IMR-90 (cell line): Measurements from ENCODE around the gene AANAT. TPM values are rescaled to one million over a fixed set of nuclear protein-coding genes. Genes with fewer than 3 reads are reported as not detected.

Source experiments
- ATAC-seq: fragments of 200-7000 bp; cut with Tn5 transposase; 2 replicates; pipeline ENCODE4 v1.9.1; 2020; ENCODE audit warnings: low read depth, mild to moderate bottlenecking, moderate library complexity
- BruUV-seq: library from RNA; stranded (reverse); fragments of 400-500 nt; replicated peaks from 2 replicates; lab custom pipeline; 2021; lab: Mats Ljungman, UMichigan
- CTCF ChIA-PET: fragments of 300-600 bp; formaldehyde crosslinking; extraction: SDS; loops from one replicate; lab custom pipeline; 2021; ENCODE audit warnings: antibody characterized with exemption; lab: Yijun Ruan, JAX
- POLR2A ChIA-PET: fragments of 300-600 bp; sonication (Branson Sonifier 250); formaldehyde crosslinking; loops from one replicate; lab custom pipeline; 2022; ENCODE audit warnings: antibody characterized with exemption; ENCODE audit not compliant: unreplicated experiment; lab: Charles Lee
- DNase-seq: peaks from one replicate; pipeline ENCODE4 v3.0.0; 2013
- H2AFZ ChIP-seq: replicated peaks from 2 replicates; pipeline ENCODE3; 2013; ENCODE audit warnings: low read length, mild to moderate bottlenecking; ENCODE audit not compliant: poor library complexity
- H2AK5ac ChIP-seq: 2 replicates; pipeline ENCODE4 v1.6.1; 2013; ENCODE audit warnings: low read depth, low read length, inconsistent platforms
- H2AK9ac ChIP-seq: replicated peaks from 2 replicates; pipeline ENCODE3; 2013; ENCODE audit warnings: mild to moderate bottlenecking, low read depth, low read length, moderate library complexity; ENCODE audit not compliant: poor library complexity
- H2BK120ac ChIP-seq: 2 replicates; pipeline ENCODE4 v1.6.1; 2013; ENCODE audit warnings: low read depth, low read length, inconsistent platforms
- H2BK15ac ChIP-seq: 3 replicates; pipeline ENCODE4 v1.6.1; 2013; ENCODE audit warnings: low read depth, low read length, inconsistent platforms
- H2BK20ac ChIP-seq: 2 replicates; pipeline ENCODE4 v1.6.1; 2013; ENCODE audit warnings: low read depth, mild to moderate bottlenecking, inconsistent platforms, low read length, moderate library complexity
- H2BK5ac ChIP-seq: 2 replicates; pipeline ENCODE4 v1.6.1; 2013; ENCODE audit warnings: mild to moderate bottlenecking, low read depth, low read length, inconsistent platforms; ENCODE audit not compliant: poor library complexity, severe bottlenecking
- H3K14ac ChIP-seq: replicated peaks from 2 replicates; pipeline ENCODE4 v1.6.1; 2013; ENCODE audit warnings: low read depth, low read length, inconsistent platforms
- H3K18ac ChIP-seq: 2 replicates; pipeline ENCODE4 v1.6.1; 2013; ENCODE audit warnings: low read depth, low read length, control low read depth
- H3K23ac ChIP-seq: 2 replicates; pipeline ENCODE4 v1.6.1; 2013; ENCODE audit warnings: low read depth, low read length, inconsistent platforms
- H3K27ac ChIP-seq: 2 replicates; pipeline ENCODE4 v1.5.1; 2013; ENCODE audit warnings: mild to moderate bottlenecking, control low read depth, low read length; ENCODE audit not compliant: insufficient read depth
- H3K27me3 ChIP-seq: 2 replicates; pipeline ENCODE4 v1.6.1; 2013; ENCODE audit warnings: low read length; ENCODE audit not compliant: control insufficient read depth, insufficient read depth
- H3K36me3 ChIP-seq: 2 replicates; pipeline ENCODE4 v1.6.1; 2013; ENCODE audit warnings: low read length, mixed read lengths; ENCODE audit not compliant: control insufficient read depth, insufficient read depth
- H3K4ac ChIP-seq: 2 replicates; pipeline ENCODE4 v1.6.1; 2013; ENCODE audit warnings: low read depth, low read length, inconsistent platforms
- H3K4me1 ChIP-seq: 2 replicates; pipeline ENCODE4 v1.6.1; 2013; ENCODE audit warnings: low read length, mixed read lengths; ENCODE audit not compliant: control insufficient read depth, insufficient read depth
- H3K4me2 ChIP-seq: 2 replicates; pipeline ENCODE4 v1.6.1; 2013; ENCODE audit warnings: low read depth, mild to moderate bottlenecking, control low read depth, low read length, moderate library complexity
- H3K4me3 ChIP-seq: 2 replicates; pipeline ENCODE4 v1.5.1; 2013; ENCODE audit warnings: low read depth, mild to moderate bottlenecking, control low read depth, low read length, moderate library complexity; ENCODE audit not compliant: insufficient read depth
- H3K56ac ChIP-seq: 2 replicates; pipeline ENCODE4 v1.6.1; 2013; ENCODE audit warnings: low read length, inconsistent platforms; ENCODE audit not compliant: insufficient read depth; ENCODE audit errors: extremely low read depth
- H3K79me1 ChIP-seq, 2 experiments: 2 replicates each; pipeline ENCODE4 v1.6.1; 2013; ENCODE audit warnings: low read length in 2 of 2, inconsistent platforms in 1 of 2, low read depth in 1 of 2
- H3K9ac ChIP-seq: 2 replicates; pipeline ENCODE4 v1.6.1; 2013; ENCODE audit warnings: low read depth, low read length, control low read depth
- H3K9me1 ChIP-seq: 2 replicates; pipeline ENCODE4 v1.6.1; 2013; ENCODE audit warnings: low read length, inconsistent platforms; ENCODE audit not compliant: insufficient read depth
- H3K9me3 ChIP-seq: 2 replicates; pipeline ENCODE4 v1.6.1; 2013; ENCODE audit warnings: low read length; ENCODE audit not compliant: control insufficient read depth, insufficient read depth
- H4K20me1 ChIP-seq: 2 replicates; pipeline ENCODE4 v1.6.1; 2013; ENCODE audit warnings: low read length, inconsistent platforms; ENCODE audit not compliant: insufficient read depth
- H4K5ac ChIP-seq: 2 replicates; pipeline ENCODE4 v1.6.1; 2013; ENCODE audit warnings: mild to moderate bottlenecking, low read depth, low read length, control low read depth
- H4K8ac ChIP-seq, 2 experiments: 2 replicates each; pipeline ENCODE4 v1.6.1; 2013; ENCODE audit warnings: low read depth in 2 of 2, low read length in 2 of 2, control low read depth in 1 of 2, inconsistent platforms in 1 of 2
- H4K91ac ChIP-seq: 2 replicates; pipeline ENCODE4 v1.6.1; 2013; ENCODE audit warnings: low read depth, low read length, inconsistent platforms; ENCODE audit not compliant: insufficient read depth
- CEBPB ChIP-seq: IDR thresholded peaks from 2 replicates; pipeline ENCODE4 v1.6.1; 2012; ENCODE audit warnings: low read depth, low read length, improper control_type of control experiment
- MAFK ChIP-seq: IDR thresholded peaks from 2 replicates; pipeline ENCODE4 v1.6.1; 2012; ENCODE audit warnings: low read depth, low read length, improper control_type of control experiment
- NFE2L2 ChIP-seq: fragments of 150-350 bp; IDR thresholded peaks from 2 replicates; pipeline ENCODE4 v1.6.1; 2016; ENCODE audit warnings: low read depth, mild to moderate bottlenecking, low read length
- POLR2A ChIP-seq: IDR thresholded peaks from 2 replicates; pipeline ENCODE4 v1.6.1; 2012; ENCODE audit warnings: mild to moderate bottlenecking, low read depth, low read length
- RCOR1 ChIP-seq: IDR thresholded peaks from 2 replicates; pipeline ENCODE4 v1.6.1; 2012; ENCODE audit warnings: mild to moderate bottlenecking, low read length, improper control_type of control experiment; ENCODE audit not compliant: insufficient replicate concordance
- RFX5 ChIP-seq: IDR thresholded peaks from 2 replicates; pipeline ENCODE4 v1.8.0; 2012; ENCODE audit warnings: low read depth, mild to moderate bottlenecking, low read length, moderate library complexity
- USF2 ChIP-seq: fragments of 150-350 bp; IDR thresholded peaks from 2 replicates; pipeline ENCODE4 v1.6.1; 2017; ENCODE audit warnings: mild to moderate bottlenecking, antibody characterized with exemption, low read length, low read depth
- WGBS, 2 experiments: methylation state at CpG; one replicate each; pipeline versions ENCODE4 v1.1.5 to v1.1.7; 2013; ENCODE audit warnings: missing lambda C conversion rate in 2 of 2; ENCODE audit not compliant: insufficient read length in 1 of 2; ENCODE audit errors: extremely low coverage in 2 of 2; 5-methylcytosine and 5-hydroxymethylcytosine counted together
- dilution Hi-C: fragments of 300-500 bp; cut with HindIII; formaldehyde crosslinking; loops from one replicate; pipeline ENCODE4 v1.14.3; 2018; ENCODE audit warnings: low sequenced_read_pairs; ENCODE audit not compliant: unreplicated experiment
- in situ Hi-C: fragments of 300-500 bp; cut with MboI; formaldehyde crosslinking; loops from 3 replicates; pipeline ENCODE4 v1.14.3; 2019; ENCODE audit warnings: low sequenced_read_pairs, inconsistent platforms, mixed read lengths
- intact Hi-C: fragments of 100-400 bp; cut with micrococcal nuclease; formaldehyde crosslinking; loops from 2 replicates; pipeline ENCODE4 v1.10.0; 2022
- polyA plus RNA-seq, 3 experiments: library from polyadenylated mRNA; depleted of rRNA; stranded (reverse); fragments of >200 nt; gene quantifications; 2 replicates each; pipeline ENCODE4 v1.2.3, GENCODE V29; 2012; ENCODE audit warnings: low replicate concordance in 1 of 3
- total RNA-seq: library from RNA; depleted of rRNA; stranded (reverse); fragments of >200 nt; gene quantifications from 2 replicates; pipeline ENCODE4 v1.2.3, GENCODE V29; 2012

AANAT gene
- total and polyA plus RNA-seq, 2 of the 4 experiments (the other 2 are of a cell fraction) = 0.21 TPM; not detected in 1

GRCh38 chr17:76478730-76479514 lies 11.5 kb downstream of the AANAT start:
- Histone ChIP-seq H3K9ac (no peak overlapping the region), H3K27me3 (no peaks in the 10 kb centered on the region), H2BK20ac (no peak overlapping the region), H3K4me2 (no peak overlapping the region), H4K91ac (no peak overlapping the region), H2AK9ac (no peak overlapping the region), H3K27ac (no peak overlapping the region), H4K20me1 (no peaks in the 10 kb centered on the region), H3K4me3 (no peak overlapping the region), H3K4me1 (peaks cover 2% of the 10 kb centered on the region), H2BK15ac (no peak overlapping the region), H2AK5ac (no peak overlapping the region), H3K36me3 (no peaks in the 10 kb centered on the region), H4K5ac (no peak overlapping the region), H3K9me1 (peaks cover 2% of the 10 kb centered on the region; the same call in 1 of the 2 replicates), H3K56ac (no peak overlapping the region), H3K14ac (no peak overlapping the region), H2BK5ac (no peak overlapping the region), H2BK120ac (no peak overlapping the region), H2AFZ (no peak overlapping the region), H3K18ac (no peak overlapping the region), H3K4ac (no peak overlapping the region), H4K8ac (no peak overlapping the region), H3K9me3 (no peaks in the 10 kb centered on the region), H3K23ac (no peak overlapping the region), H3K79me1 (no peaks in the 10 kb centered on the region)
- ATAC-seq (no peak), DNase-seq (no peak)
- POLR2A ChIA-PET = no interaction called here
- dilution Hi-C loops = no loop called here
- BruUV-seq = no TSS peak
- in situ Hi-C loops = no loop called here
- WGBS, 2 experiments = 97% methylated on average over 16 of the region's 37 CpGs; no CpG with 5 or more reads in 1 of the 2 experiments
- intact Hi-C loops = no loop called here
- TF ChIP-seq MAFK = no peak
- TF ChIP-seq RFX5 = no peak
- no peak for TF ChIP-seq NFE2L2
- TF ChIP-seq RCOR1 = no peak
- TF ChIP-seq CEBPB = no peak
- no peak for TF ChIP-seq POLR2A
- no peak for TF ChIP-seq USF2
- CTCF ChIA-PET = no interaction called here
